AG04449 (cell line): ENCODE results near the gene OSBP2.
A peak's percentile ranks its signal among the peaks of the same experiment; 100 is the strongest.

Experiments
- CTCF ChIA-PET: fragments of 350-600 bp; formaldehyde crosslinking; extraction: SDS; loops from one replicate; lab custom pipeline; 2021; ENCODE audit warnings: antibody characterized with exemption; lab: Yijun Ruan, JAX
- POLR2A ChIA-PET: fragments of 400-600, 350-600 bp; formaldehyde crosslinking; extraction: SDS; loops from one replicate; lab custom pipeline; 2020; ENCODE audit warnings: antibody characterized with exemption, inconsistent platforms; lab: Yijun Ruan, JAX
- DNase-seq: peaks from one replicate; pipeline ENCODE4 v3.0.0-alpha.2; 2010; ENCODE audit warnings: low read depth, low spot score
- H3K4me3 ChIP-seq: 2 replicates; pipeline ENCODE4 v1.5.1; 2011; ENCODE audit warnings: low read depth, mild to moderate bottlenecking, control low read depth, low read length
- TF ChIP-seq, protein P1 (sequence below): IDR thresholded peaks from one replicate; pipeline ENCODE4 v1.5.1; 2011; ENCODE audit warnings: mild to moderate bottlenecking, moderate library complexity, low read length, control low read depth, inconsistent platforms; ENCODE audit not compliant: insufficient read depth; ENCODE audit errors: missing control alignments

Gene OSBP2

DNA sequence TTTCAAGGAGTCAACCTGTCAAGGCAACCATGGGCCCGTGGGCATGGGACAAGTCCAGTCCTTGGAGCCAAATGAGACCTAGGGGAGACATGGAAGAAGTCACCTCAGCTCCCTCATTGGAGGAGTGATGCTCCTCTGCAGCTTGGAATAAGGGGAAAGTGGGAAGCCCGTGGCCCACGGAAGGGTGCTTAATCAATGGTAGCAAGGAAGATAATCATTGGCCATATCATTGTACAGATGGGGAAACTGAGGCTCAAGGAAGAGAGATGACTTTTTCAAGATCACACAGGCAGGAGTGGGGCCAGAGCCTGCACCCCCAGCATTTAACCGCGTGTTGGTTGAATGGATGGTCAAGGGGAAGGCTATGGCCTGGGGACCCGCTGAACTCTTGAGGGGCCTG is 133.0 kb downstream of the OSBP2 start:
- TF ChIP-seq, protein P1, sequence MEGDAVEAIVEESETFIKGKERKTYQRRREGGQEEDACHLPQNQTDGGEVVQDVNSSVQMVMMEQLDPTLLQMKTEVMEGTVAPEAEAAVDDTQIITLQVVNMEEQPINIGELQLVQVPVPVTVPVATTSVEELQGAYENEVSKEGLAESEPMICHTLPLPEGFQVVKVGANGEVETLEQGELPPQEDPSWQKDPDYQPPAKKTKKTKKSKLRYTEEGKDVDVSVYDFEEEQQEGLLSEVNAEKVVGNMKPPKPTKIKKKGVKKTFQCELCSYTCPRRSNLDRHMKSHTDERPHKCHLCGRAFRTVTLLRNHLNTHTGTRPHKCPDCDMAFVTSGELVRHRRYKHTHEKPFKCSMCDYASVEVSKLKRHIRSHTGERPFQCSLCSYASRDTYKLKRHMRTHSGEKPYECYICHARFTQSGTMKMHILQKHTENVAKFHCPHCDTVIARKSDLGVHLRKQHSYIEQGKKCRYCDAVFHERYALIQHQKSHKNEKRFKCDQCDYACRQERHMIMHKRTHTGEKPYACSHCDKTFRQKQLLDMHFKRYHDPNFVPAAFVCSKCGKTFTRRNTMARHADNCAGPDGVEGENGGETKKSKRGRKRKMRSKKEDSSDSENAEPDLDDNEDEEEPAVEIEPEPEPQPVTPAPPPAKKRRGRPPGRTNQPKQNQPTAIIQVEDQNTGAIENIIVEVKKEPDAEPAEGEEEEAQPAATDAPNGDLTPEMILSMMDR = no peak
- POLR2A ChIA-PET = no interaction called here
- H3K4me3 ChIP-seq = no peak overlapping the region
- CTCF ChIA-PET = no interaction called here
- no peak for DNase-seq

DNA sequence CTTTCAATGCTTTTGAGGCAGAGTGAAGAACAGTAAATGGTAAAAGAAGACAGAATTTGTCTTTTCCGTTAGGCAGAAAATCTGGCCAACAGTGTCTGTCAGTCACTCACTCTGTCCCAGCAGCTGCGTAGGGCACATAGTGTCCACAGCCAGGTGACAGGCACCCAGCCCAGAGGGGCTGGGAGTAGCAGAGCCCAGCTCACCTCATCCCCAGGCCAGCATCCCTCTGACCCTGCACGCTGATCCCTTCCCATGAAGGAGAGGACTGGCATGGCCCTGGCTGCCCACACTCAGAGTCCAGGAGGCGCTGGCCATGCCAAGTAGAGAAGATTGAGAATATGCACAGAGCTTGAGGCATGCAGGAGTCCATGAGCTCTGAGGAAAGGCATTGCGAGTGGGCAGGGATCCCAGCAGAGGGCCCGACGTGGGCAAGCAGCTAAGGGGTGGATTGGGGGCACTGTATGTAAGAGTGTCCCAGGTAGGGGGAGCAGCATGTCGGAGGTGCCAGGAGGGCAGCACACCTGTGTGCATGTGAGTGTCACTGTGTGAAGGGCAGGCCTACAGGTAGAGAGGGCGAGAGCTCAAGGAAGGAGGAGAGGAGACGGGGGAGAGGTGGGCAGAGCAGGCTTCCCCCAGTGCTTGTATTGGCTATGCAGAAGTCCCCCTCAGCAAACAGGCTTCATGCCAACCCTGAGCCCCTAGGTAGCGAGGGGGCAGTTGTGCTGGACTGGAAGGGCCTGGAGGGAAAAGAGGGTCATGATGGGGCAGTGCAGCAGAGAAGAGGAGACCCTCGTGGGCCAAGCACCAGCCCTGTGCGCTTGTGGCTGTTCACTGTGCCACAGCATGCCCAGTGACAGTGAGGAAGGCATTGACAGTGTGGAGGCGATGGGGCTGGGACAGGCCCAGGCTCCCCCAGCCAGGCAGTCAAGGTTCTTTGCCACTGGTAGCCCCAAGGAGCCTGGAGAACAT is 133.8 kb downstream of the OSBP2 start:
- CTCF ChIA-PET = no interaction called here
- H3K4me3 ChIP-seq = no peak overlapping the region
- no peak for DNase-seq
- POLR2A ChIA-PET = no interaction called here
- TF ChIP-seq, protein P1 = no peak

DNA sequence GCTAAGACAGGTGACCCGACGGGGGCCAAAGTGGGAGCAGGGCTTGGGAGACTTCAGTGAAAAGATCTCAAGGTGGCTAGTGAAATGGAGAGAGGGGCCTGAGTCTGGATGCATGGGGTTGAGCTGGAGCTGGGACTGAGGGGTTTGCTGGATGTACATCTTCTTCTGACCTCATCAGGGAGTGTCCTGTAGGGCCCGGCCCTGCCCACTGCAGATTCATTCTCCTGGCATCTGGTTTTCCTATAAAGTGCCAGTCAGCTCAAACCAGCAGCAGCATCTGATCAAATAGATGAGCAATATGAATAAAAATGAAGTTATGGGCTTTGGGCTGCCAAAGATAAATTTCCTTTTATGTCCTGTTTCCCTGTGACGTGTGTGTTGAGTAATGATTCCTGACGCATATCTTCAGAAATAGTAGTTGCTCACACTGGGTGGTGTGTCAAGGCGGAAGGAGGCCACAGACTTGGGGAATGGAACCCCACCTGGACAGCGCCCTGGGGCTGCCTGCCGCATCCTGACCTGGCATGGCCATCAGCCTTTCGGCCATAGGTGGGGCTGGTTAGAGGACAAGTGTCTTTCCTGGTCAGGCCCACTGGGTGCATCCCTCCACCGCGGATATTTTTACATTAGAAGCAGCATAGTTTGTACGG is 135.4 kb downstream of the OSBP2 start:
- TF ChIP-seq, protein P1 = no peak
- no peak overlapping the region for H3K4me3 ChIP-seq
- CTCF ChIA-PET = no interaction called here
- POLR2A ChIA-PET = no interaction called here
- DNase-seq = peak; percentile 90

DNA sequence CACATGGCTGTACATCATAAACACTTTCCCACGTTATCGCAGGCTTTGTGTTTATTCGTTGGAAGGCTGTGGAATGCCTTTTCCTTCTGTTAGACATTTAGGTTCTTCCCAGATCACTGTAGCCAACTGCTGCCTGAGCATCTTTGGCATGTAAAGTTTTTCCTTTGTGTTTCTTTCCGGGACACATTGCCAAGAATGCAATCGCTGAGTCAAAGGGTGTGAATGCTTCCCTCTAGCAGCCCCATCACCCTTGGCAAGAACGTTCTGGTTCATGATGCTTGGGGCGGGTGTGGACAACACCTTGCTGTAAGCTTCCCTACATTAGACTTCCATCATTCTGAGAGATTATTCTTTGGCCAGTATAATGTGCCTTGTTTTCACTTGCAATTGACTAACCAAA is 136.2 kb downstream of the OSBP2 start:
- peak; percentile 83 for DNase-seq
- TF ChIP-seq, protein P1 = no peak
- CTCF ChIA-PET = interaction anchor here (1.0 to 1.4 kb wide), 2 partner anchors 24 to 28 kb away, joined by 3 read pairs; no protein-coding TSS in a partner anchor
- POLR2A ChIA-PET = no interaction called here
- H3K4me3 ChIP-seq = no peak overlapping the region

DNA sequence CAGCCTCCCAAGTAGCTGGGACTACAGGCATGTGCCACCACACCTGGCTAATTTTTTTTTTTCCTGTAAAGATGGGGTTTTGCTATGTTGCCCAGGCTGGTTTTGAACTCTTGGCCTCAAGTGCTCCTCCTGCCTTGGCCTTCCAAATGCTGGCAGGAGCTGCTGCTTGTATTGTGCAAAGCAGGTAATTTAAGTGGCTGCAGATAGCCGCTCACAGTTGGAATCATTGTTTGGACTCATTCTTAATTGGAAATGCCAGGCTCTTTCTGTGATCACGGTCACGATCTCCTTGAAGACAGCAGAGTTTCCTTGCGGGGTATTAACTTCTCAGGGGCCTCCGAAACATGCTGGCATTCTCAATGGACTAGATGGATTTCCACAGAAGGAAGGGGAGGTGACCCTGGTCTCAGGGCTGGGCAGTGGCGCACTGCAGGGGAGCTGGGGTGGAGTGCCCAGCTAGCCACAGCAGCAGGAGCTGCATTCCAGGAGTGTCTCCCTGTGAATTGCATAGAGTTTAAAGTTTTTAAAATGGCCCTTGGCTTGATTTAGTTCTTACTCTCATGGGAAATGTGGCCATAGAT is 137.8 kb downstream of the OSBP2 start:
- TF ChIP-seq, protein P1 = no peak
- H3K4me3 ChIP-seq = no peak overlapping the region
- CTCF ChIA-PET = interaction anchor here (0.6 to 1.4 kb wide), 2 partner anchors 26 to 59 kb away, joined by 3 read pairs; no protein-coding TSS in a partner anchor
- POLR2A ChIA-PET = no interaction called here
- no peak for DNase-seq

DNA sequence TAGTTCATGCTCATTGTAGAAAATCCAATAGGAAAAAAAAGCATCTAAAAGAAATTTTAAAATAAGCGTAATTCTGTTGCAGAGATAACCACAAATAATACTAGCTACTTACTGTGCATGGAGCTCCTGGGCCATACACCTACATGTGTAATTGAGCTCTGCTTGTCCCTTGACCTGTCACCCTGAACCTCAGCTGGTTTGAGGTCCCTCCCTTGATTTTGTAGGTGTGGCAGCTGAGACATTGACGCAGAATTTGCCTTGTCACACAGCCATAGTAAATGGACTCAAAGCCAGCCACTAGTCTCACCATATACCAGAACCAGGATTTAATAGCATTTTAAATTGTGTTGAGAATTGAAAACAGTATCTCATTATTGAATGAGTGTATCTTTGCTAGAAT is 138.6 kb downstream of the OSBP2 start:
- ChIA-PET CTCF (no interaction called here), POLR2A (no interaction called here)
- no peak overlapping the region for H3K4me3 ChIP-seq
- DNase-seq = no peak
- TF ChIP-seq, protein P1 = no peak
